GM12872 (cell line): ENCODE measurements around the gene ICE2.

Source experiments
- CTCF ChIP-seq: IDR thresholded peaks from 3 replicates; pipeline ENCODE4 v1.5.1; 2011; ENCODE audit warnings: low read depth, mild to moderate bottlenecking, low read length, moderate library complexity; ENCODE audit not compliant: insufficient read depth

Gene ICE2

GRCh38 chr15:60520013-60520824 lies 41.3 kb upstream of the ICE2 start:
- no peak for TF ChIP-seq CTCF

GRCh38 chr15:60519218-60519617 lies 40.3 kb upstream of the ICE2 start:
- TF ChIP-seq CTCF = no peak

- TF ChIP-seq CTCF = no peak
Measured at GRCh38 chr15:60518511-60518910, 39.6 kb upstream of the ICE2 start.

GRCh38 chr15:60514261-60514881 lies 35.4 kb upstream of the ICE2 start:
- no peak for TF ChIP-seq CTCF

GRCh38 chr15:60513676-60514075 lies 34.7 kb upstream of the ICE2 start:
- TF ChIP-seq CTCF = no peak

- no peak for TF ChIP-seq CTCF
Measured at GRCh38 chr15:60512937-60513336, 34.0 kb upstream of the ICE2 start.

GRCh38 chr15:60511351-60512031 lies 32.5 kb upstream of the ICE2 start:
- no peak for TF ChIP-seq CTCF
